Endodermal cell (in vitro differentiated cells): Measurements from ENCODE around the gene HAUS7. TPM values are rescaled to one million over a fixed set of nuclear protein-coding genes. Genes with fewer than 3 reads are reported as not detected.

Experiments used
- DNase-seq: peaks from one replicate; pipeline ENCODE4 v3.0.0-alpha.2; 2017
- H3K27ac ChIP-seq: 2 replicates; pipeline ENCODE4 v1.5.1; 2013; ENCODE audit warnings: mild to moderate bottlenecking, low read depth, low read length, moderate library complexity
- H3K27me3 ChIP-seq: 2 replicates; pipeline ENCODE4 v1.6.1; 2013; ENCODE audit warnings: mild to moderate bottlenecking, low read length, moderate library complexity; ENCODE audit not compliant: insufficient read depth, control insufficient read depth, poor library complexity, severe bottlenecking
- H3K36me3 ChIP-seq: 2 replicates; pipeline ENCODE4 v1.7.0; 2013; ENCODE audit warnings: mild to moderate bottlenecking, low read length, moderate library complexity; ENCODE audit not compliant: control insufficient read depth, insufficient read depth
- H3K4me1 ChIP-seq: one replicate; pipeline ENCODE4 v1.7.0; 2013; ENCODE audit warnings: low read length; ENCODE audit not compliant: control insufficient read depth, insufficient read depth
- H3K4me3 ChIP-seq: 2 replicates; pipeline ENCODE4 v1.5.1; 2013; ENCODE audit warnings: mild to moderate bottlenecking, low read length, moderate library complexity
- H3K9ac ChIP-seq: 2 replicates; pipeline ENCODE4 v1.6.1; 2013; ENCODE audit warnings: mild to moderate bottlenecking, low read length, moderate library complexity; ENCODE audit not compliant: poor library complexity, severe bottlenecking; ENCODE audit errors: extremely low read depth
- H3K9me3 ChIP-seq: 2 replicates; pipeline ENCODE4 v1.6.1; 2013; ENCODE audit warnings: mild to moderate bottlenecking, low read length, moderate library complexity; ENCODE audit not compliant: control insufficient read depth
- H3K27ac Mint-ChIP-seq: 2 replicates; pipeline ENCODE4 v1.8.0; 2020; ENCODE audit warnings: mixed read lengths
- H3K27me3 Mint-ChIP-seq: 2 replicates; pipeline ENCODE4 v1.8.0; 2021; ENCODE audit warnings: mild to moderate bottlenecking, mixed read lengths; ENCODE audit not compliant: insufficient read depth
- H3K36me3 Mint-ChIP-seq: 2 replicates; pipeline ENCODE4 v1.8.0; 2020; ENCODE audit warnings: low read depth, mixed read lengths
- H3K4me1 Mint-ChIP-seq: 2 replicates; pipeline ENCODE4 v1.8.0; 2020; ENCODE audit warnings: mixed read lengths
- H3K4me3 Mint-ChIP-seq: 2 replicates; pipeline ENCODE4 v1.8.0; 2020; ENCODE audit warnings: mild to moderate bottlenecking, moderate library complexity, mixed read lengths
- H3K9me3 Mint-ChIP-seq: 2 replicates; pipeline ENCODE4 v1.8.0; 2020; ENCODE audit warnings: mild to moderate bottlenecking, mixed read lengths
- WGBS, 2 experiments: methylation state at CpG; one replicate each; pipeline versions ENCODE4 v1.1.5 to v1.1.7; 2013; ENCODE audit warnings: missing lambda C conversion rate in 2 of 2, mixed read lengths in 1 of 2; ENCODE audit not compliant: insufficient coverage in 1 of 2, insufficient read length in 1 of 2; 5-methylcytosine and 5-hydroxymethylcytosine counted together
- total RNA-seq, 2 donors: library from RNA; stranded (reverse); fragmentation: NEBNext Ultra II Directional in 1 of 2; extraction: Animal tissue kit (Norgen Biotek cat#: 25700) in 1 of 2; gene quantifications; 2 replicates in 1 of 2; 3 replicates in 1 of 2; pipeline ENCODE4 v1.2.1, GENCODE V29; 2021
- TF ChIP-seq, protein P1 (sequence below): fragments of 200-600 bp; sonication (generic); conservative IDR thresholded peaks from 2 replicates; pipeline ENCODE4 v1.5.0; 2021; ENCODE audit warnings: antibody characterized with exemption, mild to moderate bottlenecking

HAUS7 gene
- total RNA-seq, 2 donors from 2014 or later, result 28.7 to 30.9 TPM

DNA sequence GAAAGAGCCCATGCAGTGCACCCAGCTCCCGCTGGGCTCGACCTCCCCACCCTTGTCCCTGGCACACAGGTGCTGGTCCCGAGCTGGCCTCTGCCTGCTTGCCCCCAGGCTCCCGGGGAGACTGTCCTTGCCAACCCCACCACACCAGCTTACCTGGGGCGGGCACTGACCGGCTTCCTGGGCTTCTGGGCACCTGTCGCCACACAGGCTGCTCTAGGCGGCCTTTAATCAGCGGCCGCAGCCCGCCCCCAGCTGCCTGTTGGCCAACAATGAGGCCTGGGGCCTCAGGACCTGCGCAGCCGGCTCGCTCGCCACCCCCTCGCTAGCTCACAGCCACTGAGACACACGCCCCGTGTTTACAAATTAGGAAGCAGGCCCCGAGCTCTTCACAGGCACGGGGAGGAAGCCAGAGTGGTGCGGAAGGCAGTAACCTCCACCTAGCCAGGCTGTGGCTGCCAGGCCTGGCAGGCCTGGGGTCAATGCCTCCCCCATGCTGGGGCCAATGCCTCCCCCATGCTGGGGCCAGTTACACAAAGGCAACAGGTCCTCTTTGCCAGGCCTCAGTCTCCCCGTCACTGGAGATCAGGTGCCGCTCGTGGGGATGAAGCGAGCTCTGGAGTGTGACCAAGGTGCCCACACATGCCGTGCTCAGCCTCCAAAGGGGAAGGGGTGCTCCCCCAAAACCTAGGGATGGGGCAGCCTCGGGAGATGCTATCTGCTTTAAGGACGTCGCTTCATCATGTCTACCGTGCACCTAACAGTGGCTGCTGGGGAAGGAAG lies 24.3 kb downstream of the HAUS7 start, which contains the start of gene TREX2:
TREX2 (minus strand) TSS at position 201 of the 780 bp plus-strand sequence. CDS start 626 bp downstream, outside the sequence.
- Histone ChIP-seq H3K4me1 (no peaks in the 10 kb centered on the region), H3K36me3 (no peaks in the 10 kb centered on the region), H3K9ac (no peak within 1 kb of the TSS), H3K9me3 (no peaks in the 10 kb centered on the region), H3K27me3 (no peaks in the 10 kb centered on the region), H3K27ac (no peak within 1 kb of the TSS), H3K4me3 (no peak within 1 kb of the TSS)
- no peak within 1 kb of the TSS for H3K27ac Mint-ChIP-seq
- peaks cover 55% of the 10 kb centered on the region for H3K9me3 Mint-ChIP-seq
- TF ChIP-seq, protein P1, sequence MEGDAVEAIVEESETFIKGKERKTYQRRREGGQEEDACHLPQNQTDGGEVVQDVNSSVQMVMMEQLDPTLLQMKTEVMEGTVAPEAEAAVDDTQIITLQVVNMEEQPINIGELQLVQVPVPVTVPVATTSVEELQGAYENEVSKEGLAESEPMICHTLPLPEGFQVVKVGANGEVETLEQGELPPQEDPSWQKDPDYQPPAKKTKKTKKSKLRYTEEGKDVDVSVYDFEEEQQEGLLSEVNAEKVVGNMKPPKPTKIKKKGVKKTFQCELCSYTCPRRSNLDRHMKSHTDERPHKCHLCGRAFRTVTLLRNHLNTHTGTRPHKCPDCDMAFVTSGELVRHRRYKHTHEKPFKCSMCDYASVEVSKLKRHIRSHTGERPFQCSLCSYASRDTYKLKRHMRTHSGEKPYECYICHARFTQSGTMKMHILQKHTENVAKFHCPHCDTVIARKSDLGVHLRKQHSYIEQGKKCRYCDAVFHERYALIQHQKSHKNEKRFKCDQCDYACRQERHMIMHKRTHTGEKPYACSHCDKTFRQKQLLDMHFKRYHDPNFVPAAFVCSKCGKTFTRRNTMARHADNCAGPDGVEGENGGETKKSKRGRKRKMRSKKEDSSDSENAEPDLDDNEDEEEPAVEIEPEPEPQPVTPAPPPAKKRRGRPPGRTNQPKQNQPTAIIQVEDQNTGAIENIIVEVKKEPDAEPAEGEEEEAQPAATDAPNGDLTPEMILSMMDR, result no peak
- no peaks in the 10 kb centered on the region for H3K4me1 Mint-ChIP-seq
- H3K4me3 Mint-ChIP-seq, result no peak within 1 kb of the TSS
- H3K27me3 Mint-ChIP-seq, result no peaks in the 10 kb centered on the region
- DNase-seq, result no peak
- WGBS, 2 experiments, result 91 to 100% methylated on average over 13 to 30 of the region's 30 CpGs
- H3K36me3 Mint-ChIP-seq, result peaks cover 8% of the 10 kb centered on the region

GRCh38 chrX:153445106-153445855 lies 25.1 kb downstream of the HAUS7 start:
- TF ChIP-seq, protein P1, result no peak
- Mint-ChIP-seq H3K36me3 (peaks cover 7% of the 10 kb centered on the region), H3K27me3 (no peaks in the 10 kb centered on the region), H3K4me3 (no peak overlapping the region), H3K4me1 (no peaks in the 10 kb centered on the region), H3K27ac (no peak overlapping the region), H3K9me3 (peaks cover 55% of the 10 kb centered on the region)
- no peaks in the 10 kb centered on the region for H3K4me1 ChIP-seq
- no peak for DNase-seq
- no peak overlapping the region for H3K4me3 ChIP-seq
- H3K9me3 ChIP-seq, result no peaks in the 10 kb centered on the region
- H3K27me3 ChIP-seq, result no peaks in the 10 kb centered on the region
- no peaks in the 10 kb centered on the region for H3K36me3 ChIP-seq
- H3K9ac ChIP-seq, result no peak overlapping the region
- 83 to 95% methylated on average over 1 to 35 of the region's 35 CpGs for WGBS, 2 experiments
- no peak overlapping the region for H3K27ac ChIP-seq

DNA sequence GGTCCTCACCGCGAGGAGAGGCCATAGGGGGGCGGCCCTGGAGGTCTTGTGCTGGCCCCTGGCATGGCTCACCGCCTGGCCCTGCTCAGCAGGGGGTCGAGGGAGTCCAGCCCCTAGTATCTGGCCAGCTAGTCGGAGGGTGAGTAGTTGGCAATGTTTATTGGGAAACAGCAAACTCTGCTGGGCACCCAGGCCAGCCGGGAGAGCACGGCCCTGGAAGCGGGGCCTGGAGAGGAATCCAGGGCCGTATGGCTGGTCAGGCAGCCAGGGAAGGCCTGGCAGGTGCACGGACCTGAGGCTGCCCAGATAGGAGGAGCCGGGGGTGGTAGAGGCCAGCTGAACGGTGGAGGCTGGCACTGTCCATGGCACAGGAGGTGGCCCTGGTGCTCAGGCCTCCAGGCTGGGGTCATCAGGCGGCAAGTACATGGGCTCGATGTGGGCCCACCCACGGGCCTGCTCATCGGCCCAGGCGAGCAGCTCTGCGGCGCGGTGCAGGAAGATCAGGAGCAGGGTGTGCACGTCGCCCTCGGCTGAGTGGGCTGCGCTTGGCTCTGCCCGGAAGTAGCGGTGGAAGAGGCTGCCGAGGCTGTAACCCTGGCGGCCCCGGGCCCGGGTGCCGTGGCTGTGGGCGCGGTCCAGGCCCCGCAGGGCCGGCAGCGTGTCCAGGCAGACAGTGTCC lies 25.9 kb downstream of the HAUS7 start:
- WGBS, 2 experiments, result 93 to 94% methylated on average over 9 to 37 of the region's 37 CpGs
- Histone ChIP-seq H3K9me3 (no peaks in the 10 kb centered on the region), H3K9ac (no peak overlapping the region), H3K27me3 (no peaks in the 10 kb centered on the region), H3K4me3 (no peak overlapping the region), H3K36me3 (no peaks in the 10 kb centered on the region), H3K4me1 (no peaks in the 10 kb centered on the region), H3K27ac (no peak overlapping the region)
- no peak for DNase-seq
- peaks cover 55% of the 10 kb centered on the region for H3K9me3 Mint-ChIP-seq
- peaks cover 4% of the 10 kb centered on the region for H3K36me3 Mint-ChIP-seq
- H3K27ac Mint-ChIP-seq, result no peak overlapping the region
- H3K27me3 Mint-ChIP-seq, result no peaks in the 10 kb centered on the region
- H3K4me3 Mint-ChIP-seq, result no peak overlapping the region
- TF ChIP-seq, protein P1, result no peak
- H3K4me1 Mint-ChIP-seq, result no peaks in the 10 kb centered on the region
